Suprapubic skin (tissue), 4 donors: ENCODE measurements around the gene CDC5L.

Experiments used
- CTCF ChIP-seq, 2 donors: fragments of 200-600 bp in 1 of 2; fragments of 450-650 bp in 1 of 2; sonication (generic) in 1 of 2; IDR thresholded peaks; one replicate each; pipeline ENCODE4 v1.5.1; 2016 to 2019; ENCODE audit warnings: antibody characterized with exemption in 2 of 2, mild to moderate bottlenecking in 1 of 2, moderate library complexity in 1 of 2
- EP300 ChIP-seq: sonication (generic); formaldehyde crosslinking; IDR thresholded peaks from one replicate; pipeline ENCODE4 v1.6.1; 2017; ENCODE audit warnings: antibody characterized with exemption
- POLR2A ChIP-seq, 2 donors: fragments of 450-650 bp; IDR thresholded peaks; one replicate each; pipeline ENCODE4 v1.6.1; 2017; ENCODE audit warnings: antibody characterized with exemption in 2 of 2, mild to moderate bottlenecking in 2 of 2, moderate library complexity in 2 of 2
- POLR2AphosphoS5 ChIP-seq, 3 donors: sonication (generic); formaldehyde crosslinking; IDR thresholded peaks; one replicate each; pipeline ENCODE4 v1.6.1; 2017; ENCODE audit warnings: antibody characterized with exemption in 3 of 3

DNA sequence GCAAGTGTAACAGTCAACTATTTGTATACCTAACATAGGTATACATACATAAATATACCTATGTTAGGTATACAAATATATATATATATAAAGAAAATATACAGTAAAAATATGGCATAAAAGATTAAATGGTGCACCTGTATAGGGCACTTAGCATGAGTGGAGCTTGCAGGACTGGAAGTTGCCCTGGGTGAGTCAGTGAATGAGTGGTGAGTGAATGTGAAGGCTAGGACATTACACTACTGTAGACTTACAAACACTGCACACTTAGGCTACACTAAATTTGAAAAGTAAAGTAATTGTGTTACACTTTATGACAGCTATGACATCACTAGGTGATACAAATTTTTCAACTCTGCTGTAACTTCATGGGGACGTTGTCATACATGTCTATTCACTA lies 65.6 kb downstream of the CDC5L start:
- TF ChIP-seq CTCF (IDR thresholded peaks at IDR 0.05) (no peak), EP300 (no peak), POLR2A (IDR thresholded peaks at IDR 0.05) (no peak), POLR2AphosphoS5 (IDR thresholded peaks at IDR 0.05) (no peak)
